ENCODE results near the gene CLTC. TPM values are rescaled to one million over a fixed set of nuclear protein-coding genes. Genes with fewer than 3 reads are reported as not detected.

The CLTC gene
- polyA plus RNA-seq, 1 of the 3 experiments (the other 2 are of a cell fraction), result 160 TPM

- Histone ChIP-seq H3K4me1 (ENCODE audit: control insufficient read depth in 1 of 2, insufficient read depth in 2 of 2, low read depth in 1 of 2, low read length in 1 of 2) (peaks cover 9 to 10% of the 10 kb centered on the region in 2 experiments; a peak in 2 of 4 replicates), H3K27ac (ENCODE audit: low read depth in 2 of 2, low read length in 1 of 2) (no peak overlapping the region), H3K9me3 (no peaks in the 10 kb centered on the region), H3K9me2 (no peaks in the 10 kb centered on the region), H3K27me3 (ENCODE audit: insufficient read depth) (no peaks in the 10 kb centered on the region), H3K79me2 (ENCODE audit: insufficient read depth) (peaks cover 100% of the 10 kb centered on the region), H3F3A (replicated peaks; ENCODE audit: insufficient read depth) (peaks cover 15% of the 10 kb centered on the region), H3K9ac (no peak overlapping the region), H2AFZ (ENCODE audit: low read depth) (no peak overlapping the region), H3K4me2 (no peak overlapping the region), H3K36me3 (replicated peaks in 1 of 2; ENCODE audit: control insufficient read depth in 1 of 2, insufficient read depth in 2 of 2, low read length in 1 of 2) (no peaks in the 10 kb centered on the region), H4K20me1 (ENCODE audit: insufficient read depth) (peaks cover 16% of the 10 kb centered on the region), H3K4me3 (ENCODE audit: low read depth in 2 of 2, low read length in 1 of 2) (no peak overlapping the region)
- ChIA-PET CTCF (no interaction called here), POLR2A (no interaction called here)
- DNase-seq, result no peak
- 92% methylated on average over 2 of the region's 2 CpGs for WGBS (ENCODE audit: low lambda C conversion rate)
- no peak for TF ChIP-seq USF1 (IDR thresholded peaks at IDR 0.05; ENCODE audit: borderline replicate concordance, low read depth)
- no peak for TF ChIP-seq POLR2AphosphoS5 (IDR thresholded peaks at IDR 0.05; ENCODE audit: low read depth, low read length)
- no peak for TF ChIP-seq YY1 (IDR thresholded peaks at IDR 0.05; ENCODE audit: low read depth)
- TF ChIP-seq ELF1 (IDR thresholded peaks at IDR 0.05), result no peak
- no peak for TF ChIP-seq FOXM1 (IDR thresholded peaks at IDR 0.05; ENCODE audit: low read depth)
- no peak for TF ChIP-seq RXRA (IDR thresholded peaks at IDR 0.05; ENCODE audit: borderline replicate concordance, low read depth)
- TF ChIP-seq PBX3 (IDR thresholded peaks at IDR 0.05), result no peak
- no peak for TF ChIP-seq USF2 (IDR thresholded peaks at IDR 0.05; ENCODE audit: borderline replicate concordance, low read depth, low read length)
- TF ChIP-seq FOXJ3 (CRISPR knock-in tag; IDR thresholded peaks at IDR 0.05), result no peak
- no peak for TF ChIP-seq RAD21 (IDR thresholded peaks at IDR 0.05; ENCODE audit: low read length)
These were observed 93.2 kb downstream of the CLTC start for GRCh38 chr17:59712862-59713261.

GRCh38 chr17:59714255-59714654, 94.6 kb downstream of the CLTC start:
- CTCF ChIA-PET, result no interaction called here
- peaks cover 16% of the 10 kb centered on the region for H4K20me1 ChIP-seq (ENCODE audit: insufficient read depth)

More at GRCh38 chr17:59714255-59714654, 94.6 kb downstream of the CLTC start:
- Histone ChIP-seq H3K36me3 (replicated peaks in 1 of 2; ENCODE audit: control insufficient read depth in 1 of 2, insufficient read depth in 2 of 2, low read length in 1 of 2) (no peaks in the 10 kb centered on the region), H3K27ac (ENCODE audit: low read depth in 2 of 2, low read length in 1 of 2) (no peak overlapping the region), H3K9ac (no peak overlapping the region), H3K9me3 (no peaks in the 10 kb centered on the region), H3K4me1 (ENCODE audit: control insufficient read depth in 1 of 2, insufficient read depth in 2 of 2, low read depth in 1 of 2, low read length in 1 of 2) (peaks cover under 1 to 4% of the 10 kb centered on the region in 2 experiments; a peak in 2 of 4 replicates), H3K27me3 (ENCODE audit: insufficient read depth) (no peaks in the 10 kb centered on the region), H3K4me3 (ENCODE audit: low read depth in 2 of 2, low read length in 1 of 2) (no peak overlapping the region), H3K4me2 (no peak overlapping the region), H3F3A (replicated peaks; ENCODE audit: insufficient read depth) (peaks cover 7% of the 10 kb centered on the region), H3K79me2 (ENCODE audit: insufficient read depth) (peaks cover 100% of the 10 kb centered on the region), H2AFZ (ENCODE audit: low read depth) (no peak overlapping the region), H3K9me2 (no peaks in the 10 kb centered on the region)
- TF ChIP-seq RXRA (IDR thresholded peaks at IDR 0.05; ENCODE audit: borderline replicate concordance, low read depth) (no peak), GABPA (IDR thresholded peaks at IDR 0.05; ENCODE audit: low read depth) (no peak), FOXJ3 (CRISPR knock-in tag; IDR thresholded peaks at IDR 0.05) (no peak), EZH2phosphoT487 (IDR thresholded peaks at IDR 0.05; ENCODE audit: borderline replicate concordance, low read depth) (no peak), RFX5 (IDR thresholded peaks at IDR 0.05; ENCODE audit: low read length) (no peak)
- POLR2A ChIA-PET, result no interaction called here
- 100% methylated on average over 2 of the region's 2 CpGs for WGBS (ENCODE audit: low lambda C conversion rate)
- DNase-seq, result no peak

All from SK-N-SH (cell line).